WI38 (cell line): Measurements from ENCODE around the gene GNL3.

ENCODE experiments used
- H3K4me3 ChIP-seq: 2 replicates; pipeline ENCODE4 v1.5.1; 2011; ENCODE audit warnings: low read depth, mild to moderate bottlenecking, control low read depth, low read length
- CTCF ChIP-seq: IDR thresholded peaks from 2 replicates; pipeline ENCODE4 v1.5.1; 2012; ENCODE audit warnings: low read depth, mild to moderate bottlenecking, control low read depth, low read length

Gene GNL3

GRCh38 chr3:52696830-52697631 lies 11.2 kb downstream of the GNL3 start:
- no peak overlapping the region for H3K4me3 ChIP-seq
- TF ChIP-seq CTCF, result no peak

- H3K4me3 ChIP-seq, result no peak overlapping the region
- no peak for TF ChIP-seq CTCF
Measured at GRCh38 chr3:52697632-52697965, 11.8 kb downstream of the GNL3 start.

- TF ChIP-seq CTCF, result no peak
- no peak overlapping the region for H3K4me3 ChIP-seq
Measured at GRCh38 chr3:52703341-52703740, 17.5 kb downstream of the GNL3 start.

GRCh38 chr3:52704611-52705437 lies 19.0 kb downstream of the GNL3 start:
- peak overlapping the region; percentile 99 for H3K4me3 ChIP-seq
- no peak for TF ChIP-seq CTCF

GRCh38 chr3:52705438-52705687 lies 19.5 kb downstream of the GNL3 start:
- H3K4me3 ChIP-seq, result peak overlapping the region; percentile 99
- TF ChIP-seq CTCF, result no peak

- peak within 1 kb of the TSS; percentile 99 for H3K4me3 ChIP-seq
- no peak for TF ChIP-seq CTCF
Measured at GRCh38 chr3:52705688-52706686, 20.2 kb downstream of the GNL3 start, which contains the start of the genes GLT8D1 and SPCS1. Gene GLT8D1 (minus strand): TSS chr3:52705791. CDS start chr3:52700460, 5,331 bp downstream. Gene SPCS1 (plus strand): TSS chr3:52706106. CDS start chr3:52706247, 141 bp downstream.
